ENCODE results near the gene GRIP2.

The GRIP2 gene

GRCh38 chr3:14507305-14507741, 32.8 kb downstream of the GRIP2 start:
- in situ Hi-C loops (cut with MboI; ENCODE audit: low sequenced_read_pairs, unreplicated experiment): no loop called here
- TF ChIP-seq CTCF (IDR thresholded peaks at IDR 0.05; ENCODE audit: borderline replicate concordance, control extremely low read depth, extremely low read depth, insufficient read depth, missing control alignments): no peak
- DNase-seq (ENCODE audit: low spot score): no peak

- in situ Hi-C loops (cut with MboI; ENCODE audit: low sequenced_read_pairs, unreplicated experiment): no loop called here
- no peak for TF ChIP-seq CTCF (IDR thresholded peaks at IDR 0.05; ENCODE audit: borderline replicate concordance, control extremely low read depth, extremely low read depth, insufficient read depth, missing control alignments)
- no peak for DNase-seq (ENCODE audit: low spot score)
Measured at GRCh38 chr3:14506626-14507304, 33.4 kb downstream of the GRIP2 start.

- no peak for TF ChIP-seq CTCF (IDR thresholded peaks at IDR 0.05; ENCODE audit: borderline replicate concordance, control extremely low read depth, extremely low read depth, insufficient read depth, missing control alignments)
Measured at GRCh38 chr3:14505803-14506500, 34.2 kb downstream of the GRIP2 start.

GRCh38 chr3:14505001-14505802, 34.9 kb downstream of the GRIP2 start:
- in situ Hi-C loops (cut with MboI; ENCODE audit: low sequenced_read_pairs, unreplicated experiment): no loop called here
- TF ChIP-seq CTCF (IDR thresholded peaks at IDR 0.05; ENCODE audit: borderline replicate concordance, control extremely low read depth, extremely low read depth, insufficient read depth, missing control alignments): no peak
- no peak for DNase-seq (ENCODE audit: low spot score)

More at GRCh38 chr3:14505803-14506500, 34.2 kb downstream of the GRIP2 start:
- no peak for DNase-seq (ENCODE audit: low spot score)
- in situ Hi-C loops (cut with MboI; ENCODE audit: low sequenced_read_pairs, unreplicated experiment): no loop called here

GRCh38 chr3:14503706-14504065, 36.5 kb downstream of the GRIP2 start:
- no peak for DNase-seq (ENCODE audit: low spot score)
- TF ChIP-seq CTCF (IDR thresholded peaks at IDR 0.05; ENCODE audit: borderline replicate concordance, control extremely low read depth, extremely low read depth, insufficient read depth, missing control alignments): no peak

GRCh38 chr3:14503033-14503705, 37.0 kb downstream of the GRIP2 start:
- in situ Hi-C loops (cut with MboI; ENCODE audit: low sequenced_read_pairs, unreplicated experiment): no loop called here
- no peak for DNase-seq (ENCODE audit: low spot score)
- TF ChIP-seq CTCF (IDR thresholded peaks at IDR 0.05; ENCODE audit: borderline replicate concordance, control extremely low read depth, extremely low read depth, insufficient read depth, missing control alignments): no peak

More at GRCh38 chr3:14503706-14504065, 36.5 kb downstream of the GRIP2 start:
- in situ Hi-C loops (cut with MboI; ENCODE audit: low sequenced_read_pairs, unreplicated experiment): no loop called here

All from GM13976 (cell line).